ENCODE results near the gene KRI1. TPM values are rescaled to one million over a fixed set of nuclear protein-coding genes. Genes with fewer than 3 reads are reported as not detected.

Gene KRI1
- total RNA-seq (2021; fragmentation: NEBNext Ultra II Directional; extraction: Animal tissue kit (Norgen Biotek cat#: 25700)) = 10 to 100 TPM; 12.8 to 20.2 (median 17.5) TPM
- long read RNA-seq, transcript KRI1-201 (19 exons, 3,023 nt) = major isoform, 6 of 14 reads
- long read RNA-seq, partial matches to known transcripts = 4 of 14 reads
- long read RNA-seq, other reads (novel, unspliced or antisense) = 3 of 14 reads

GRCh38 chr19:10565567-10566407 lies at the start of gene KRI1:
Gene KRI1, minus strand, starts transcription at chr19:10566010. Its CDS starts 11 bp downstream, at chr19:10565999.
- peak; percentile 96 for DNase-seq
- H3K9me3 Mint-ChIP-seq = no peaks in the 10 kb centered on the region
- TF ChIP-seq, protein P1, sequence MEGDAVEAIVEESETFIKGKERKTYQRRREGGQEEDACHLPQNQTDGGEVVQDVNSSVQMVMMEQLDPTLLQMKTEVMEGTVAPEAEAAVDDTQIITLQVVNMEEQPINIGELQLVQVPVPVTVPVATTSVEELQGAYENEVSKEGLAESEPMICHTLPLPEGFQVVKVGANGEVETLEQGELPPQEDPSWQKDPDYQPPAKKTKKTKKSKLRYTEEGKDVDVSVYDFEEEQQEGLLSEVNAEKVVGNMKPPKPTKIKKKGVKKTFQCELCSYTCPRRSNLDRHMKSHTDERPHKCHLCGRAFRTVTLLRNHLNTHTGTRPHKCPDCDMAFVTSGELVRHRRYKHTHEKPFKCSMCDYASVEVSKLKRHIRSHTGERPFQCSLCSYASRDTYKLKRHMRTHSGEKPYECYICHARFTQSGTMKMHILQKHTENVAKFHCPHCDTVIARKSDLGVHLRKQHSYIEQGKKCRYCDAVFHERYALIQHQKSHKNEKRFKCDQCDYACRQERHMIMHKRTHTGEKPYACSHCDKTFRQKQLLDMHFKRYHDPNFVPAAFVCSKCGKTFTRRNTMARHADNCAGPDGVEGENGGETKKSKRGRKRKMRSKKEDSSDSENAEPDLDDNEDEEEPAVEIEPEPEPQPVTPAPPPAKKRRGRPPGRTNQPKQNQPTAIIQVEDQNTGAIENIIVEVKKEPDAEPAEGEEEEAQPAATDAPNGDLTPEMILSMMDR (IDR thresholded peaks at IDR 0.05) = peak; percentile 66
- H3K4me1 Mint-ChIP-seq (ENCODE audit: low read depth) = peaks cover 40% of the 10 kb centered on the region
- H3K27ac Mint-ChIP-seq = peak within 1 kb of the TSS; percentile 87
- peaks cover 5% of the 10 kb centered on the region; the same call in 1 of the 2 replicates for H3K27me3 Mint-ChIP-seq (ENCODE audit: insufficient read depth)
- H3K4me3 Mint-ChIP-seq = peak within 1 kb of the TSS; percentile 92
- H3K36me3 Mint-ChIP-seq (ENCODE audit: low read depth) = peaks cover 4% of the 10 kb centered on the region; the same call in 1 of the 2 replicates

DNA sequence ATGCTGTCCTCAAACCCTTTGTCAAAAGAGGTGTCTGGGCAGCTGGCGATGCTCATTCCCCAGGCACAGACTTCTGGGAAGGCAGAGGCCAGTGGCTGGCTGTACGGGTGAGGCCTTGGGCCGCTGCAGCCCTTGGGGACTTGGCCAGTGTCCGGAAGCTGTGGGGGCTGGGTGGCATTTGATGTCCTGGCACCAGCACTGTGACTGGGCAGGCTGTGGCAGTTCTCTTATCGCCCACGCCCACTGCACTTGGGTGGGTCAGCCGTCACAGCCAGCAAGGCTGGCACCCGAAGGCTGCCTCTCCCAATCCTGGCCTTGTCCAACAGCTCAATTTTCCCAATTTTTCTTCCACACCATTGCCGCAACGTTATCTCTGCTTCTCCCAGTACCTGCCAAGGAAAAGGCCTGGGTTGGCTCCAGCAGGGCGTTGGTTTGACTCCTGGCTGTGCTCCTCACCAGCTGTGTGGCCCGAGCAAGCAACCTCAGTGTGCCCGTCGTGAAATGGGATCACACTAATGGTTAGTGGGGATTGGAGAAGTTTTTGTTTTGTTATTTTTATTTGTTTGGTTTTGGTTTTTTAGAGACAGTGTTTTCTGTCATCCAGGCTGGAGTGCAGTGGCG lies 46.8 kb upstream of the KRI1 start:
- TF ChIP-seq, protein P1 (IDR thresholded peaks at IDR 0.05) = no peak
- Mint-ChIP-seq H3K27me3 (ENCODE audit: insufficient read depth) (no peaks in the 10 kb centered on the region; the same call in 1 of the 2 replicates), H3K4me1 (ENCODE audit: low read depth) (peaks cover 9% of the 10 kb centered on the region), H3K36me3 (ENCODE audit: low read depth) (peaks cover 5% of the 10 kb centered on the region), H3K27ac (no peak overlapping the region), H3K4me3 (no peak overlapping the region), H3K9me3 (no peaks in the 10 kb centered on the region)
- DNase-seq = no peak

DNA sequence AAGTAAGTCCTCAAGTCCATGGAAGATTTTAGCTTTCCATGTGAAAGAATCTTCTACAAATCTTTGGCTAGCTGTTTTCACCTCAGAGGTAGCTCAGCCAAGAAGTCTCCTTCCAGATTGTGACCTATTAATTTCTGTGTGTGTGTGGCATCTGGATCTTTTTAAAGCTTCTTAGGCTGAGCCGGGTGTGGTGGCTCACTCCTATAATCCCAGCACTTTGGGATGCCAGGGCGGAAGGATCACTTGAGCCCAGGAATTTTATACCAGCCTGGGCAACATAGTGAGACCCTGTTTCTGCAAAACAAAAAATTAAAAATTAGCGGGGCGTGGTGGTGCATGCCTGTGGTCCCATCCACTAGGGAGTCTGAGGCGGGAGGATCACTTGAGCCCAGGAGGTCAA lies 46.1 kb upstream of the KRI1 start:
- H3K36me3 Mint-ChIP-seq (ENCODE audit: low read depth) = no peaks in the 10 kb centered on the region; the same call in 1 of the 2 replicates
- H3K9me3 Mint-ChIP-seq = no peaks in the 10 kb centered on the region
- peaks cover 2% of the 10 kb centered on the region for H3K4me1 Mint-ChIP-seq (ENCODE audit: low read depth)
- no peak overlapping the region for H3K27ac Mint-ChIP-seq
- TF ChIP-seq, protein P1 (IDR thresholded peaks at IDR 0.05) = no peak
- H3K4me3 Mint-ChIP-seq = no peak overlapping the region
- DNase-seq = no peak
- H3K27me3 Mint-ChIP-seq (ENCODE audit: insufficient read depth) = no peaks in the 10 kb centered on the region; the same call in 1 of the 2 replicates

GRCh38 chr19:10604460-10604980 lies 38.7 kb upstream of the KRI1 start:
- Mint-ChIP-seq H3K4me3 (peak overlapping the region; percentile 86; the same call in 1 of the 2 replicates), H3K27me3 (ENCODE audit: insufficient read depth) (peaks cover 3% of the 10 kb centered on the region; the same call in 1 of the 2 replicates), H3K9me3 (no peaks in the 10 kb centered on the region), H3K36me3 (ENCODE audit: low read depth) (0 out of 2 replicates have a peak, but pooled peaks cover 4% of the 10 kb centered on the region), H3K27ac (peak overlapping the region; percentile 66), H3K4me1 (ENCODE audit: low read depth) (peaks cover 19% of the 10 kb centered on the region)
- TF ChIP-seq, protein P1 (IDR thresholded peaks at IDR 0.05) = no peak
- DNase-seq = peak; percentile 10

GRCh38 chr19:10603873-10604459 lies 38.2 kb upstream of the KRI1 start:
- TF ChIP-seq, protein P1 (IDR thresholded peaks at IDR 0.05) = no peak
- Mint-ChIP-seq H3K4me1 (ENCODE audit: low read depth) (peaks cover 19% of the 10 kb centered on the region), H3K36me3 (ENCODE audit: low read depth) (0 out of 2 replicates have a peak, but pooled peaks cover 4% of the 10 kb centered on the region), H3K27ac (peak overlapping the region; percentile 66), H3K27me3 (ENCODE audit: insufficient read depth) (peaks cover 3% of the 10 kb centered on the region; the same call in 1 of the 2 replicates), H3K9me3 (no peaks in the 10 kb centered on the region), H3K4me3 (peak overlapping the region; percentile 86)
- DNase-seq = no peak
